ENCODE measurements around the gene HEPACAM.

GRCh38 chr11:124916370-124916710 lies 19.5 kb downstream of the HEPACAM start:
- TF ChIP-seq CTCF (IDR thresholded peaks at IDR 0.05; ENCODE audit: low read depth, low read length, poor library complexity, severe bottlenecking) (no peak), EZH2phosphoT487 (IDR thresholded peaks at IDR 0.05; ENCODE audit: borderline replicate concordance, low read length) (no peak)
